ENCODE data around the gene CHST7.

DNA sequence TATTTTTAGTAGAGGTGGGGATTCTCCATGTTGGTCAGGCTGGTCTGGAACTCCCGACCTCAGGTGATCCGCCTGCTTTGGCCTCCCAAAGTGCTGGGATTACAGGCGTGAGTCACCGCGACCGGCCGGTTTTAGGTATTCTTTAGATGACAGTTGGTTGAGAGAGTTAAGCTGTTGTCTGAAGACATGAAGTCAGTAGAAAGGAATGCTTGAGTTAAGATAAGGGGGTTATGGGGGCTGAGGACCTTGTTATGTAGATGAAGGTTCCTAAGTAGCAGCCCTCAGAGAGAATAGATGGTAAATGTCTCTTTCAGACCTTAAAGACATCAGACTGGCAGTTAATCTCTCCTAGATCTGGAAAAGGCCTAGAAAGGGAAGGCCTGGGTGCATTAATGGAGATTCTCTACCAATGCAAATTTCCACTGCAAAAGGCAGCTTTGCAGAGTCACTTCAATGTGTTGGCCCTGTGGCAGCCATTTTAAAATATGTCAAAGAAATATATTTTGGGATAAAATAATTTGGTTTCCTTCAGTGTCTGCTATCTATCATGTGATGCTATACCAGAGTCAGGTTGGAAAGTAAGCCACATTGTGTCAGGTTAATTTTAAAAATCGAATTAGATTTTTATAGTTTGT, 22.0 kb upstream of the CHST7 start:
- TF ChIP-seq, protein P1, sequence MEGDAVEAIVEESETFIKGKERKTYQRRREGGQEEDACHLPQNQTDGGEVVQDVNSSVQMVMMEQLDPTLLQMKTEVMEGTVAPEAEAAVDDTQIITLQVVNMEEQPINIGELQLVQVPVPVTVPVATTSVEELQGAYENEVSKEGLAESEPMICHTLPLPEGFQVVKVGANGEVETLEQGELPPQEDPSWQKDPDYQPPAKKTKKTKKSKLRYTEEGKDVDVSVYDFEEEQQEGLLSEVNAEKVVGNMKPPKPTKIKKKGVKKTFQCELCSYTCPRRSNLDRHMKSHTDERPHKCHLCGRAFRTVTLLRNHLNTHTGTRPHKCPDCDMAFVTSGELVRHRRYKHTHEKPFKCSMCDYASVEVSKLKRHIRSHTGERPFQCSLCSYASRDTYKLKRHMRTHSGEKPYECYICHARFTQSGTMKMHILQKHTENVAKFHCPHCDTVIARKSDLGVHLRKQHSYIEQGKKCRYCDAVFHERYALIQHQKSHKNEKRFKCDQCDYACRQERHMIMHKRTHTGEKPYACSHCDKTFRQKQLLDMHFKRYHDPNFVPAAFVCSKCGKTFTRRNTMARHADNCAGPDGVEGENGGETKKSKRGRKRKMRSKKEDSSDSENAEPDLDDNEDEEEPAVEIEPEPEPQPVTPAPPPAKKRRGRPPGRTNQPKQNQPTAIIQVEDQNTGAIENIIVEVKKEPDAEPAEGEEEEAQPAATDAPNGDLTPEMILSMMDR (conservative IDR thresholded peaks at IDR 0.05) = no peak
- TF ChIP-seq ZFX (IDR thresholded peaks at IDR 0.05) = no peak
